ENCODE results near the gene CHCHD6. TPM values are rescaled to one million over a fixed set of nuclear protein-coding genes. Genes with fewer than 3 reads are reported as not detected.

The CHCHD6 gene
- total RNA-seq, 2 experiments from 2014 or later, result 12.7 to 13.1 TPM

DNA sequence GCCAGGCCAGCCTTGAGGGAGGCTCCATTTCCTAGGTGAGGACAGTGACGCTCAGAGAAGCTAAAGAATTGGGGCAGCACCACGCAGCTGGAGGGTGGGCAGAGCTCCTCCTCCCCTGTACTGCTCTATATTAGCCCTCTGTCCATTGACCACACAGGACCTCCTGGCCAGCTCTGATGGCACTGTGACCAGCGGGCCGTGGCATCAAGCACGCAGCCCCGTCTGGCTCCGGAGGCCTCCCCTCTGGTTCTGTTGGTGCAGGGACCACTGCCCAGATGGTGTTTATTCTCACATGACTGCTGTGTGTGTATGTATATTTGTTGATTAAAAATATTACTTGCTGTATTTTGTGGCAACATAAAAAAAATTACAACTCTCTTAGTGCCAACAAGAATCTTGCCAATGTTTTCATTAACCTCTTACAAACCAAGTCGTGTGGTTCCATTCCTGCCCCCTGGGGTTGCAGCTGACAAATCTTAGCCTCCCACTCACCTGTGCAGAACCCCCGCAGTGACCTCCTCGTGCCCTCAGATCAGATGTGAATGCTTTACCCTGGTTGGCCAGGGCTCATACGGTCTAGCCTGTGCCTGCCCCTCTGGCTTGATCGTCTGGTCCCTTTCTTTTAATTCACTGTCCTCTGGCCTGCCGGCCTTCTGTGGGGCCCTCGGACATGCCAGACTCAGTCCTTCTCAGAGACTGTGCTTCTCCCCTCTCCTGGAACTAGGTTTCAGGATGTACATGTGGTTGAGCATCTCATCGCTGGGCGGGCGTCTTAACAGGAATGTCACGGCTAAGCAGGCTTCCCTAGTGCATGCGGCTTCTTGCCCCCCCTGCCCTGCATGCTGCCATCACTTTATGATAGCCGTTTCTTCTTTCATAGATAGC lies 14.8 kb downstream of the CHCHD6 start:
- intact Hi-C loops (cut with micrococcal nuclease), result no loop called here
- no peak overlapping the region for H3K27ac Mint-ChIP-seq
- no peaks in the 10 kb centered on the region for H3K9me3 Mint-ChIP-seq
- no peak for DNase-seq
- no peaks in the 10 kb centered on the region for H3K4me1 Mint-ChIP-seq (ENCODE audit: low read depth)
- POLR2A ChIA-PET, result no interaction called here
- H3K36me3 Mint-ChIP-seq, result peaks cover 1% of the 10 kb centered on the region
- H3K27me3 Mint-ChIP-seq, result no peaks in the 10 kb centered on the region
- CTCF ChIA-PET, result no interaction called here
- no peak overlapping the region for H3K4me3 Mint-ChIP-seq

DNA sequence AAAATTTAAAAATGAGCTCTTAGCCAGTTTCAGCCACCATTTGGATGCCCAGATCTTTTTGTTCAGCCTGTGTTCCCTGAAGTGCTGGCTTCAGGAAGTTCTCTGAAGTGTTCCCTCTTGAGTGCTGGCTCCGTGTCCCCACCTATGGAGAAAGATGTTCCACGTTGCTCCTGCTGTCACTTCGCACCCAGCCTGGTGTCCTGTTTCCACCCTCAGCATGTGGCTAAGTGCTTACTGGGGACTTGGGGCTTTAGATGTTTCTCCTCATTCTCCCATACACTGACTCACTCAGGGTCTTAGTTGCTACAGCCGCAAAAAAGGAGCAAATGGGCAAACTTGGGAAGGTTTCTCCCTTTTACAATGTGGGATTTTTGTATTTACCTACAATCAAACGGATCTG lies 16.6 kb downstream of the CHCHD6 start:
- intact Hi-C loops (cut with micrococcal nuclease), result no loop called here
- POLR2A ChIA-PET, result no interaction called here

GRCh38 chr3:126721246-126721645 lies 17.2 kb downstream of the CHCHD6 start:
- DNase-seq, result no peak
- ChIA-PET CTCF (no interaction called here), POLR2A (no interaction called here)
- Mint-ChIP-seq H3K4me3 (no peak overlapping the region), H3K27ac (no peak overlapping the region), H3K36me3 (peaks cover 9% of the 10 kb centered on the region), H3K27me3 (no peaks in the 10 kb centered on the region), H3K4me1 (ENCODE audit: low read depth) (no peaks in the 10 kb centered on the region), H3K9me3 (peaks cover 5% of the 10 kb centered on the region)
- intact Hi-C loops (cut with micrococcal nuclease), result no loop called here

More for the DNA sequence above, 16.6 kb downstream of the CHCHD6 start:
- H3K27ac Mint-ChIP-seq, result no peak overlapping the region
- H3K27me3 Mint-ChIP-seq, result no peaks in the 10 kb centered on the region
- H3K36me3 Mint-ChIP-seq, result peaks cover 9% of the 10 kb centered on the region
- no peak for DNase-seq
- peaks cover 5% of the 10 kb centered on the region for H3K9me3 Mint-ChIP-seq
- CTCF ChIA-PET, result no interaction called here
- H3K4me3 Mint-ChIP-seq, result no peak overlapping the region
- H3K4me1 Mint-ChIP-seq (ENCODE audit: low read depth), result no peaks in the 10 kb centered on the region

DNA sequence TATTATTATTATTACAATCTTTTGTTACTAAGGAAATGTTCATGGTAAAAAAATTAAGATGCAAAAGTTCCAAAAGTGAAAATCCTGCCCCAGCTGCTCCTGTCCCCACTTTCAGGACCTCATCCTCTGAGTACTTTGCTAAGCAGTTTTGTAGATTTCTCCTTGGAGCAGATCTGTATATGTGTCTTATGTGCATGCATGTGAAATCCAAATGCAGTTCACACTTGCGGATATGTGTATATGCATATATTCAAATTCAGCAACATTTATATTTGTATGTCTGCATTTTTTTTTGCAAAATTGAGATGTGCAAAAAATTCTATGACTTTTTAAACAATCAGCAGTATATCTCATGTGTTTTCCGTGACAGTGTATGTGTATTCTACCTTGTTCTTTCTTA lies 19.2 kb downstream of the CHCHD6 start:
- Mint-ChIP-seq H3K4me3 (no peak overlapping the region), H3K36me3 (peaks cover 17% of the 10 kb centered on the region), H3K27ac (no peak overlapping the region), H3K27me3 (no peaks in the 10 kb centered on the region), H3K4me1 (ENCODE audit: low read depth) (no peaks in the 10 kb centered on the region), H3K9me3 (peaks cover 5% of the 10 kb centered on the region)
- ChIA-PET POLR2A (no interaction called here), CTCF (no interaction called here)
- no peak for DNase-seq
- intact Hi-C loops (cut with micrococcal nuclease), result no loop called here

- Mint-ChIP-seq H3K4me3 (no peak overlapping the region), H3K4me1 (ENCODE audit: low read depth) (no peaks in the 10 kb centered on the region), H3K27ac (no peak overlapping the region), H3K27me3 (no peaks in the 10 kb centered on the region), H3K9me3 (peaks cover 5% of the 10 kb centered on the region), H3K36me3 (peaks cover 19% of the 10 kb centered on the region)
- CTCF ChIA-PET, result no interaction called here
- intact Hi-C loops (cut with micrococcal nuclease), result no loop called here
- POLR2A ChIA-PET, result no interaction called here
- DNase-seq, result no peak
These were observed 19.8 kb downstream of the CHCHD6 start for GRCh38 chr3:126723801-126724200.

DNA sequence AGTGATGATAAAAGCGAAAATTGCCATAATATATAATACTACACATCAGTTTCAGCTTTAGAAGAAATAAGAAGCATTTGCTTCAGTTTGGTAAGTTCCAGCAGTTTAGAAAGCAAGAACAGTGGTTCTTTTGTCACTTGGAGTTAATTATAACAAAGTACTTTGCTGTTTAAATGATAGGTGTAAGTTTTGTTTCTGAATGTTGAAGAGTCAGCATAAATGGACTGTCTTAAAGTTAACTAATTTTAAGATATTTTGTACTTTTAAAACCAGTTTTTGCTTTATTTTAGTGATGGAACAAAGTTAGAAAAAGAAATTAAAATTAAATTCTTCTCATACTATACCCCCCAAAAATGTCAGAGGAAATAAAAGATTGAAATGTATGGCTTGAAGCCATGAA lies 24.6 kb downstream of the CHCHD6 start:
- Mint-ChIP-seq H3K4me3 (no peak overlapping the region), H3K27me3 (no peaks in the 10 kb centered on the region), H3K4me1 (ENCODE audit: low read depth) (no peaks in the 10 kb centered on the region), H3K27ac (no peak overlapping the region), H3K9me3 (peaks cover 5% of the 10 kb centered on the region), H3K36me3 (peaks cover 31% of the 10 kb centered on the region)
- POLR2A ChIA-PET, result no interaction called here
- DNase-seq, result no peak
- intact Hi-C loops (cut with micrococcal nuclease), result no loop called here
- CTCF ChIA-PET, result no interaction called here

- ChIA-PET CTCF (no interaction called here), POLR2A (no interaction called here)
- Mint-ChIP-seq H3K27ac (no peak overlapping the region), H3K4me1 (ENCODE audit: low read depth) (no peaks in the 10 kb centered on the region), H3K4me3 (no peak overlapping the region), H3K9me3 (no peaks in the 10 kb centered on the region), H3K36me3 (peaks cover 36% of the 10 kb centered on the region), H3K27me3 (no peaks in the 10 kb centered on the region)
- DNase-seq, result no peak
- intact Hi-C loops (cut with micrococcal nuclease), result no loop called here
These were observed 26.3 kb downstream of the CHCHD6 start for GRCh38 chr3:126730376-126730775.

GRCh38 chr3:126731044-126731443 lies 27.0 kb downstream of the CHCHD6 start:
- no peaks in the 10 kb centered on the region for H3K4me1 Mint-ChIP-seq (ENCODE audit: low read depth)
- intact Hi-C loops (cut with micrococcal nuclease), result no loop called here
- no peaks in the 10 kb centered on the region for H3K27me3 Mint-ChIP-seq
- POLR2A ChIA-PET, result no interaction called here
- H3K27ac Mint-ChIP-seq, result no peak overlapping the region
- no peaks in the 10 kb centered on the region for H3K9me3 Mint-ChIP-seq
- CTCF ChIA-PET, result no interaction called here
- H3K4me3 Mint-ChIP-seq, result no peak overlapping the region
- H3K36me3 Mint-ChIP-seq, result peaks cover 42% of the 10 kb centered on the region
- DNase-seq, result no peak

DNA sequence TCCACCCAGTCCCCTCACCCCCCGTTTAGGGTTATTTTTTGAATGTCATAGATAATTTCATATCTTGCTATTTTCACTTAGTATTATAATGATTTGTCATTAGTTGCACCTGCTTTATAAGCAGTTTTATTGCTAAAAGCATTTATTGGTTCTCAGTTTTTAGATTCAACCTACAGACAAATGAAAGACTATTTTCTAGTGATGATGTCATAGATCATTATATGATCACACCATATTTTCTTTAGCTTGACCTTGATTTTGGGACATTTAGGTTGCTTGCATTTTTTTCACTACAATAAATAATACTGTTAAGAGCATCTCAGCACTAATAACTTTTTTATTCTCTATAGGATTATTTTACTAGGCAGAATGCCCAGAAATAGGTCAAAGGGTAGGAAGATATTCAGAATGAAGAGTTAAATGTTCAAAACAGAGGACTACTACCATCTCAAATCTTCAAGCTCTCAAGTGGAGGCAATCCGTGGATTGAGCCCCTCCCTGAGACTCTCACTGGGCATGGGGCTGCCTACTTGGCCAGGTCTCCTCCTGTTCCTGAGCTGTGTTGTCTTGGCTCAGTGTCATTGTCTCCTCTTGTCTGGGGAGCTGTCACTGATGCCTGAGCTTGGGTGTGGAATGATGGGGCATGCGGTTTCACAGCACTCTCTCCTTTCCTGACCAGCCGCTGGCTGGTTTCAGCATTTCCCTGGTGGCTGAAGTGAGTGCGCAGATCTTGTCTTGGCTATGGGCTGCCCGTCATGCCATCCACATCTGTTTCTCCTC lies 28.4 kb downstream of the CHCHD6 start:
- Mint-ChIP-seq H3K4me1 (ENCODE audit: low read depth) (no peaks in the 10 kb centered on the region), H3K27me3 (no peaks in the 10 kb centered on the region), H3K36me3 (peaks cover 46% of the 10 kb centered on the region), H3K27ac (no peak overlapping the region), H3K4me3 (no peak overlapping the region), H3K9me3 (no peaks in the 10 kb centered on the region)
- intact Hi-C loops (cut with micrococcal nuclease), result no loop called here
- ChIA-PET CTCF (no interaction called here), POLR2A (no interaction called here)
- no peak for DNase-seq

DNA sequence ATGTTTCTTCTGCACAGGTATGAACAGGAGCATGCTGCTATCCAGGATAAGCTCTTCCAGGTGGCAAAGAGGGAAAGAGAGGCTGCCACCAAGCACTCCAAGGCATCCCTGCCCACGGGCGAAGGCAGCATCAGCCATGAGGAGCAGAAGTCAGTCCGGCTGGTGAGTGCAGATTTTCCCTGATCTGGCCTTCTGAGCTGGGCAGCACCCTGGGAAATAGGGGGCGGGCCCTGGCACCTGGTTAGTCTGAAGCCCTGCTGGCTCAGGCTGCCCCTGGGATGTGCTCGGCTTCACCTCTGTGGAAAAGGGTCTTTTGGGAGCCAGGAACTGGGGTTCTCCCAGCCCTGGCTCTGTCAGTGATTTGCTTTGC lies 29.0 kb downstream of the CHCHD6 start:
- Mint-ChIP-seq H3K4me1 (ENCODE audit: low read depth) (no peaks in the 10 kb centered on the region), H3K27me3 (no peaks in the 10 kb centered on the region), H3K27ac (no peak overlapping the region), H3K9me3 (peaks cover 2% of the 10 kb centered on the region), H3K36me3 (peaks cover 50% of the 10 kb centered on the region), H3K4me3 (no peak overlapping the region)
- POLR2A ChIA-PET, result no interaction called here
- no peak for DNase-seq
- intact Hi-C loops (cut with micrococcal nuclease), result no loop called here
- CTCF ChIA-PET, result no interaction called here

DNA sequence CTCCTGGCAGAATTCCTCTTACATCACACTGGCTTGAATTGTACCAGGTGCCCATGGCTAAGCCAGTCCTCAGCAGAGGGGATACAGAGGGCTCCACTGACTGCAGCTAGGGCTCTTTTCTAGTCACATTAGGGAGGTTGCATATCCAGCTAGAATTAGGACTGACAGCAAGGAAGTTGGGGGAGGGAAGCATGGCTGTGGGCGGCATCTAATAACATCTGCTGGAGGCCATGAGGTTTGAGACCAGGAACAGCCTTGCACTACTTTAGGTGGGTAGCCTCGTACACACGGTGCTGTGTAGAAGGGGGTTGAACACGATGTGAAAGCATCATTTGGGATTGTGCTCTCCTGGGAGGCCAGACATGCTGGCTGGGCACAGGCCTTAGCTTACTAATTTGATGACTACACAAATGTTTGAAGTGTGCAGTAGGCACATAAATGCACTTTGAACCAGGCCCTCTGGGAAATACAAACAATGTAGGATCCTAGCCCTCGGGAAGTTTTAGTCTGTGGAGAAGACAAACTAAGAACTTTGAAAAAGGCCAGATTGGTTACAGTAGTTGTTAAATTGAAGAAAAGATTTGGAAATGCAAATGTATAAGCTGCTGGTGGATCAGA lies 30.2 kb downstream of the CHCHD6 start:
- intact Hi-C loops (cut with micrococcal nuclease), result no loop called here
- H3K4me3 Mint-ChIP-seq, result no peak overlapping the region
- H3K36me3 Mint-ChIP-seq, result peaks cover 58% of the 10 kb centered on the region
- H3K27ac Mint-ChIP-seq, result no peak overlapping the region
- no peaks in the 10 kb centered on the region for H3K4me1 Mint-ChIP-seq (ENCODE audit: low read depth)
- ChIA-PET POLR2A (no interaction called here), CTCF (interaction anchor here (1.0 kb wide), 1 partner anchor 63 kb away, joined by 3 read pairs; no protein-coding TSS in a partner anchor)
- peaks cover 12% of the 10 kb centered on the region for H3K9me3 Mint-ChIP-seq
- no peak for DNase-seq
- H3K27me3 Mint-ChIP-seq, result no peaks in the 10 kb centered on the region

DNA sequence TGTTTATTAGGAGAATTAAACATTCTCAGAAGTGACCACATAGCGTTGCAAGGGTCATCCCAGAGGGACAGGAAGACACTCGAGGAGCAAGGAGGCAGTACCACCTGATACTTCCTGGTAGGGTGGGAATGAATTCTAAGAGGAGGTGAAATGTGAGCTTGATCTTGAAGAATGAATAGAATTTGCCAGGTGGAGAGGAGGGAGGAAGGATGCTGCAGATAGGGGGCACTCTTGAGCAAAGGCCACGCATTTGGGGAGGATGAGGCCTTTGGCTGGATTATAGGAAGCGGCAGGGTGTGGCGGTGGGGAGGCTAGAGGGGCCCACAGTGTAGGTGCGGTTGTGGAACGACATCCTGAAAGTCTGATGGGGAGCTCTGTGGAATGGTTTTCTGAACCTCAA lies 33.5 kb downstream of the CHCHD6 start:
- no peak for DNase-seq
- intact Hi-C loops (cut with micrococcal nuclease), result no loop called here
- Mint-ChIP-seq H3K36me3 (peaks cover 68% of the 10 kb centered on the region), H3K4me3 (no peak overlapping the region), H3K4me1 (ENCODE audit: low read depth) (no peaks in the 10 kb centered on the region), H3K27me3 (no peaks in the 10 kb centered on the region), H3K27ac (no peak overlapping the region), H3K9me3 (peaks cover 16% of the 10 kb centered on the region)
- CTCF ChIA-PET, result interaction anchor here (1.0 to 1.5 kb wide), 2 partner anchors 10 to 14 kb away, joined by 4 to 5 read pairs; no protein-coding TSS in a partner anchor
- POLR2A ChIA-PET, result no interaction called here
